NCI-H1048 (cell line): Measurements from ENCODE around the gene PLXNA2.

ENCODE experiments used
- DNase-seq: peaks from one replicate; lab custom pipeline; 2025; lab: John Stamatoyannopoulos, UW

The PLXNA2 gene

GRCh38 chr1:208010487-208011071 is 233.6 kb downstream of the PLXNA2 start:
- no peak for DNase-seq

- DNase-seq: no peak
Measured at GRCh38 chr1:208009706-208010444, 234.3 kb downstream of the PLXNA2 start.

GRCh38 chr1:208009303-208009702 is 234.9 kb downstream of the PLXNA2 start:
- no peak for DNase-seq

- no peak for DNase-seq
Measured at GRCh38 chr1:208008534-208008933, 235.7 kb downstream of the PLXNA2 start.

- no peak for DNase-seq
Measured at GRCh38 chr1:208007938-208008342, 236.2 kb downstream of the PLXNA2 start.

GRCh38 chr1:208007319-208007937 is 236.8 kb downstream of the PLXNA2 start:
- no peak for DNase-seq

- DNase-seq: no peak
Measured at GRCh38 chr1:208006258-208006920, 237.8 kb downstream of the PLXNA2 start.

GRCh38 chr1:208004851-208005250 is 239.3 kb downstream of the PLXNA2 start:
- DNase-seq: no peak

- no peak for DNase-seq
Measured at GRCh38 chr1:208003241-208003640, 240.9 kb downstream of the PLXNA2 start.

- no peak for DNase-seq
Measured at GRCh38 chr1:208002672-208003071, 241.5 kb downstream of the PLXNA2 start.

GRCh38 chr1:208002078-208002477 is 242.1 kb downstream of the PLXNA2 start:
- no peak for DNase-seq

GRCh38 chr1:208000504-208000903 is 243.7 kb downstream of the PLXNA2 start:
- DNase-seq: no peak

- DNase-seq: no peak
Measured at GRCh38 chr1:207999972-208000371, 244.2 kb downstream of the PLXNA2 start.

GRCh38 chr1:207999274-207999915 is 244.8 kb downstream of the PLXNA2 start:
- no peak for DNase-seq

GRCh38 chr1:207998691-207999090 is 245.5 kb downstream of the PLXNA2 start:
- no peak for DNase-seq

GRCh38 chr1:207997486-207998268 is 246.5 kb downstream of the PLXNA2 start:
- DNase-seq: peak; percentile 48

- DNase-seq: no peak
Measured at GRCh38 chr1:207996636-207997035, 247.5 kb downstream of the PLXNA2 start.

GRCh38 chr1:207995576-207995975 is 248.6 kb downstream of the PLXNA2 start:
- DNase-seq: no peak

- DNase-seq: no peak
Measured at GRCh38 chr1:207993477-207994445, 250.4 kb downstream of the PLXNA2 start.

- DNase-seq: no peak
Measured at GRCh38 chr1:207992677-207993236, 251.4 kb downstream of the PLXNA2 start.
